ENCODE results near the gene TSC2.

The TSC2 gene

DNA sequence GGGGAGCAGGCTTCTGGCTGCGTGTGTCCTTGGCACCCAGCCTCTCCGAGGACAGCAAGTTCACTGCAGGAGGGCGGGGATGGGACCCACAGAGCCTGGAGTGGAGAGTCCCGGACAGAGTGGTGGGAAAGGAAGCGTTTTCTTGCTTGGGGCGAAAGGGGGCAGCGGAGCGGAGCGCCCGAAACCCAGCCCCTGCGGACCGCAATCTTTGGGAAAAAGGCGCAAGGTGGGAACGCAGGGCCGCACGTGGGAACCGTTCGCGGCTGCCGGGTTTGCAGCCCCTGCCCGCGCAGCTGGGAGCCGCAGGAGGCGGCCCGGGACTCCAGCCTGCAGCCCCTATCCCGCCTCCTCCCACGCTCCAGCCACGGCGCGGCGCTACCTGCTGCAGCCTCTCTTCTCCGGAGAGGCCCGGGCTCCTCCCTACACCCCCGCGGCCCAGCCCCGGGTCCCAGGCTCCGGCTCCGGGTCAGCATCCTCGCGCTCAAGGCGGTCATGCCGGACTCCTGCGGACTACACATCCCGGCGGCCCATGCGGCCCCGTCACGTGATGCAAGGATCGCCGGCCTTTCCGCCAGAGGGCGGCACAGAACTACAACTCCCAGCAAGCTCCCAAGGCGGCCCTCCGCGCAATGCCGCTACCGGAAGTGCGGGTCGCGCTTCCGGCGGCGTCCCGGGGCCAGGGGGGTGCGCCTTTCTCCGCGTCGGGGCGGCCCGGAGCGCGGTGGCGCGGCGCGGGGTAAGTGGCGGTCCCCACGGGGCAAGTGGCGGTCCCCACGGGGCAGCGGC is at the start of gene TSC2, which contains the start of gene NTHL1:
TSC2 (plus strand) TSS at position 656 of the 786 bp plus-strand sequence. CDS start 631 bp downstream, outside the sequence.
NTHL1 (minus strand) TSS at position 505 of the 786 bp plus-strand sequence; CDS start at position 494, 11 bp downstream.
- peak; percentile 97 for DNase-seq

DNA sequence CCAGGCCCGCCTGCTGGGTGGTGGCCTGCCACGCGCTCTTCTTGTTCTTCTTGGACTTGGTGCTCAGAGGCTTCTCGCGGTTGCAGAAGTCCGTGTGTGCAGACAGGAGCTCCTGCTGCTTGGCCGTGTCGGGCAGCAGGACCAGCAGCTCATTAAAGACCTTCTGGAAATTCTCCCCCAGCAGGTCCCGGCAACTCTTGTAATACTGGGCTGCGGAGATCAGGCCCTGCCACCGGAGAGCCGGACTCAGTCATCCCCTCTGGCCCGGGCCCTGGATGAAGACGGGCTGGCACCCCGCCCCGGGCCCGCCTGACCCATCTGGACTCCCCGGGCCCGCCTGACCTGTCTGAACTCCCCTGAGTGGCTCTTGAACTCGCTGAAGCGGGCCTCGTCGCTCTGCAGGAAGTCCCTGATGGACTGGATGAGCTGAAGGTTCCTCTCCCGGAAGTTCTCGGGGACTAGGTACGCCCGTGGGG is 49.4 kb upstream of the TSC2 start:
- no peak for DNase-seq

DNA sequence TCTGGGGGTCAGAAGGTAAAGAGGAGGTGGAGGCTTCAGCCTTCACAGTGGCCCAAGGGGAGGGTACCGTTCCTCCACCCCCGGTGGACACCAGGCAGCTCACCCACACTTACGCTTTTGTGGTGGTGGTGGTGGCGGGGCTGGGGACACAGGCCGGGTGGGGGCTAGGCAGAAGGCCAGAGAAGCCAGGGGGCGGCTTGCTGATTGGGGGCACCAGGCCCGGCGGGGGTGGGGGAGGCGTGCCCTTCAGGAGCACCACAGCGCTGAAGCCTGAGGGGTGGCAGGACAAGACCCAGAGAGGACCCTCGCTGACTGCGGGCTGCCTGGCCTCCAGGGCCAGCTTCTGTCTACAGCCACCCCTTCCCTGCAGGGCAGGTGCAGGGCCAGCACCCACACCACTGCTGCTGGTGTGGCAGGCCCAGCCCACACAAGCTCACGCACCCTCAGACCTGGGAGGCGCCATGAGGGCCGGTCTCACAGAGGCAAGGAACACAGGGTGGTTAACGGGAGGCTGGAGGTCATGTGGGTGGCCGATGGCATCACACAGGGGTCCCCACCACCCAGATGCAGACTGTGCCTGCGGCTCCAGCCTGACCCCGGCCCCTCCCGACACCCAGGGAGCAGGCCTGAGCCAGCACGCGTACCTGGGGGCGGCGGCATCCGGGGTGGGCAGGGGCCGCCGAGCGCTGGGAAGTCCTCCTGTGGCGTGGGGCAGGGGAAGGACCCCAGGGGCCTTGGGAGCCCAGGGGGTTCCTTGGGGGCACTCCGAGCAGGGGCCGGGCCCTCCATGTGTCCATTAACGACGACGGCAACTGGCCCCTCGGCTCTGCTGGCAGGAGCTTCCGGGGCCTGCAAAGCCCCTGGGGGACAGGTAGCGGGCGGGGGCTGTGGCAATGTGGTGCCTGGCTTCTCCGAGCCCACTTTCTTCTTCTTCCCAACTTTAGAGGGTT is 48.7 kb upstream of the TSC2 start:
- DNase-seq, result no peak

DNA sequence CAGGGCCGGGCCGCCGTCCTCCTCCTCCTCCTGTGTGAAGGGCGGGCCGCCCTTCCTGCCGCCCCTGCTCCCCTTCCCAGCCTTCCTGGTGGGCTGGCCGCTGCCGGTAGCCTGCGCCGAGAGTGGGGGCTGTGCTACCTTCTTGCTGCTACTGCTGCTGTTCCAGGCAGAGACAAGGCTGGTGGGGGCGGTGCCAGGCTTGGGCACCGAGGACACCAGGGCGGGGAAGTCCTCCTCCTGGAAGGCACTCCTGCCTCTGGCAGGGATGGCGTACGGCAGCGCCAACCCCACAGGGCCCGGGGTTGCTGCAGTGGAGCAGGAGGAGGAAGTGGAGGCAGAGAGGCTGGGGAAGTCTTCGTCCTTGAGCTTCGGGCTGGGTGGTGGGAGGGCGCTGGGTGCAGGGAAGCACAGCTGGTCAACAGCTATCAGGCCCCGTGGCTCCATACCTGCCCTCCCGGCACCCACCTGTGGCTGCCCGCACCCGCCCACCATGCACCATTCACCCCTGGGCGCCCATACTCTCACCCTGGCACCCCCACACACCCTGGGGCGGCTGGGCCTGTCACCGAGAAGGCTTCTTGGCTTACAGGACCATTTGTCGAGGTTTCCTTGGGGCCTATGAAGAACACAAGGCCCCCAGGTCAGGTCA is 47.8 kb upstream of the TSC2 start:
- DNase-seq, result no peak

DNA sequence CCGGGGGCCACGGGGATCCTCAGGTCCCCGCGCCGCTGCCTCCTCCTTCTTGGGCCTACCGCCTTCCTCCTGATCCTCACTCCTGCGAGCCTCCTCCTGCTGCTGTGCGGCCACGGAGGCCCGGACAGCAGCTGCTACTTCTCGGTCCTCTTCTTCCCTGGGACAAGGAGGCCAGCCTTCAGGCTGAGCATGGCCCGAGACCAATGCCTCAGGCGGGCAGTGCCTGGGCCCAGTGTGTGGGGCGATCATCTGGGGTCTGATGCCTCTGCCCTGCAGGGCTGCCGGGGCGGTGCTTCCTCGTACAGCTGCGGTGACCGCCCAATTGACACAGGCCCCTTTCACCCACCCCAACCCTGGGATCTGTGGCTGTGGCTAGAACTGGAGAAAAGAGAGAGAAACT is 46.8 kb upstream of the TSC2 start:
- DNase-seq, result no peak

DNA sequence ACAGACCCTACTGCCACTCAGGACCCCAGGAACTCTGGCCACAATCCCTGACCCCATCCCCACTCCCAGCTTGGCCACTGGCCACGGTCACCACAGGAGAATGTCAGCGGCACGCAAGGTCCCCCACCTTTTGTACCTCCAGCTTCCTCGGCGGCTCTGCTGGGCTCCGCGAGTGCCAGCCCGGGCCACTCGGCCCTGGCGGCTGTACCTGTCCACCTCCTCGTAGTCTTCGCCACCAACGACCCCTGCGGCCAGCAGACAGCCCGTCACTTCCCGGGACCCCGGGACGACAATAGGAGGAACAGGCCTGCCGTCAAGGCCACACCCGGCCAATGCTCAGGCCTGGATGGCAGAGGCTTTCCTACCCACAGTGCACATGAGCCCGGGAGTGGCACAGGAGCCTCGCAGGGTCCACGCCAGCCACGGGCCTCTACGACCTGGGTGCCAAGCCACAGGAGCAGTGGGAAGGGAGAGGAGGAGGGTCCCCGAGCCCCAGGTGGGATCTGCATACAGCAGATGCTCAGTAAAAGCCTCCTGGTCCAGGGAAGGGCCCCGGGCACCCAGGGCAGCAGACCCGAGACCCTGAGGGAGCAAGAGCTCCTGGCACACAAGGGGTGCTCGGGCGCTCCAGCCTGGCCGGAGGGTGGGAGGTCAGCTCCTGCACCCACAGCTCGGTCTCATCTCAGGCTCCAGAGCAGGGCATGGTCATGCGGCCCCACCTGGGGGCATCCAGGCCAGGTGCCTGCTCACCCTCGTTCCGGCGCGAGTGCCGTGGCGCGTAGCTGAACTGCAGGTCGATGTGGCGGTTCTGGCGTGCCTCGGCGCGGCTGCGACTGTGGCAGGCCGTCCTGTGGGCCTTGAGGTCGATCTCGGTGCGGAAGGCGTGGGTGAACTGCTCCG is 46.1 kb upstream of the TSC2 start:
- DNase-seq, result no peak

DNA sequence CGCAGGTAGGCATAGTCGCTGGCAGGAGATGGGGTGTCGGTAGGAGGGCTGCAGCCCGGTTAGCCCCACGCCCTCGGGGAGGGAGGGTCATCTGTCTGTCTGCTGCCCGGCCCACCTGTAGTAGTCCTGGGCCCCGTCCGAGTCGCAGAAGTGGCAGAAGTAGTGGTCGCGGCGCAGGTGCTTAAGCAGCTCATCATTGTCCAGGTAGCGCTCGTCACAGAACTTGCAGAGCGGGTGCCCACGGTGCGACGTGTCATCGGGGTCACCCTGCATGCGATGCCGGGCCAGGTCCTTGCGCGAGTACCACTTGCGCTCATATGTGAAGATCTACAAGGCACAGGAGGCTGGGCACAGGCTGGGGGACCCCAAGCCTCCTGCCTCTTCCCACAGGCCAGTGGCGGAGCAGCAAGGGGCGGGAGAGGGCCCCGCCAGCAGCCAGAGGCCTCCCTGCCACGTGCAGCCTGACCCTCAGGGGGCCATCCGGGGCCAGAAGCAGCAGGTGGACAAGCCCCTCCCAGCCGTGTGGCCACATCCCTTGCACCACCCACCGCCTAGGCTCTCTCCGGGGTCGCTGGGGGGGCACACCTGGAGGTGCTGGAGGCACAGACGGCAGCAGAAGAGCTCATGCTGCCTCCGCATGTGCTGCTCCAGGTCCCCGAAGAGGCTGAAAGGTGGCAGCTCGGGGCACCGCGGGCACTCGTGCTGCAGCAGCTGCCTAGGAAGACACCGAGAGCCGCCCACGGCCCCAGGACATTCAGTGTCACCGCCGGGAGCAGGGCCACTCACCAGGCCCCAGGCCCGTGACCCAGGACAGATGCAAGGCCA is 45.2 kb upstream of the TSC2 start:
- no peak for DNase-seq

DNA sequence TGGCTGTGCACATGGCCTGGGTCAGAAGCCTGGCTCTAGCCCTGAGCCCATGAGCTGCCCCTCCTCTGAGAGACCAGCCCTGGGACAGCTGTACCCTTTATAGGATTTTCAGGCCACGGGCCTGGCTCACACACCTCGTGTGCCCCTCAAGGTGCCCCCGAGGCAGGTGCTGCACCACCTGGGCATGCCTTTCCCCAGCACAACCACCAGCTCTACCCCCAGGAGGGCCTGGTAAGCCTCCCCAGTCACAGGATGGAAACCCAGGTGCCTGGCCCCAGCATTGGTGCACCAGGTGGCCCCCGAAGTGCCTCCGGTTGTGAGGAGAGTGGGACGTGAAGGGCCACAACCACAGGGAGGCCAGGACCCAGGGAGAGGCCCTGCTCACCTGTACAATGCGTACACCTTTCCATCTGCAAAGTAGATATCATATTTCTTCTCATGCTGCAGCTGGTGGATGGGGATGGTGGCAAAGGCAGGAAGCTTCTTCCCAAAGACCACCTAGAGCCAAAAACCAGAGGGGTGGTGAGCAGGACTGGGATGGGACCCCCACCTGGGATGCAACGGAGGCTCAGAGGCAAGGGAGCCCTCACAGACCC is 44.5 kb upstream of the TSC2 start:
- DNase-seq, result no peak

DNA sequence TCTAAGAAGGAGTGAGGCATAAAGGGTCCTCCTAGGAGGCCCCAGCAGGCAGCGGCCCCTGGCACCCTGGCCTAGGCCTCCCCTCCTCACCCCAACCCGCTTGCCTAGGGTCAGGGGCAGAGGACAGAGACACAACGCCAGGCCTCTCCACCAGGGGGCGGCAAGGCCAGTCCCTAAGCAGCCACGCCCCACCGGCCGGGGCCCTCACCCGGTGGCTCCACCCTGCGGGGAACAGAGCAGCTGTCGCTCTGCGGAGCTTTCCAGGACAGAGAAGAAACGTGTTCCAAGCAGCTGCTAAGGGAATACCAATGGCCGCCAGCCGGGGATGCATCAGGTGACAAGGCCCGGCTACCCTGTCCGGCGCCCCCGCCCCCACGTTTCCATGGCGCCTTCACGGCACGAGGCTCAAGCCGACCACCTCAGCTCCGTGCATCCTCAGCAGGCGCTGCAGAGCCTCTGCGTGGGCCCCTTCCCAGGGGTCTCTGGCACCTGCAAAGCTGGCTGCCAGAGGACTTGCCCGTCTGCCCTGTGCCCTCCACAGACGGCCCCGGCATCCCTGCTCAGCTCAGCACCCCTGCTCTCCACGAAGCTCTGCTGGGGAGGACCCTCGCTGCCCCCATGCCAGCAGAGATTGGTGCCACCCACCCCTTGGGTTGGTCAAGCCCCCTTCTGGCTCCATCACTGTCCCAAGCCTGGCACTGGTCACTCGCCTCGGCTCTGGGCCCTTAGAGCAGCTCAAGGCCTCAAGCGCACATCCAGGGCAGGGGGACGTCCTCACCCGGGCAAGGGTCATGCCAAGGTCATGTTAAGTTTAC is 43.8 kb upstream of the TSC2 start:
- peak; percentile 95 for DNase-seq

DNA sequence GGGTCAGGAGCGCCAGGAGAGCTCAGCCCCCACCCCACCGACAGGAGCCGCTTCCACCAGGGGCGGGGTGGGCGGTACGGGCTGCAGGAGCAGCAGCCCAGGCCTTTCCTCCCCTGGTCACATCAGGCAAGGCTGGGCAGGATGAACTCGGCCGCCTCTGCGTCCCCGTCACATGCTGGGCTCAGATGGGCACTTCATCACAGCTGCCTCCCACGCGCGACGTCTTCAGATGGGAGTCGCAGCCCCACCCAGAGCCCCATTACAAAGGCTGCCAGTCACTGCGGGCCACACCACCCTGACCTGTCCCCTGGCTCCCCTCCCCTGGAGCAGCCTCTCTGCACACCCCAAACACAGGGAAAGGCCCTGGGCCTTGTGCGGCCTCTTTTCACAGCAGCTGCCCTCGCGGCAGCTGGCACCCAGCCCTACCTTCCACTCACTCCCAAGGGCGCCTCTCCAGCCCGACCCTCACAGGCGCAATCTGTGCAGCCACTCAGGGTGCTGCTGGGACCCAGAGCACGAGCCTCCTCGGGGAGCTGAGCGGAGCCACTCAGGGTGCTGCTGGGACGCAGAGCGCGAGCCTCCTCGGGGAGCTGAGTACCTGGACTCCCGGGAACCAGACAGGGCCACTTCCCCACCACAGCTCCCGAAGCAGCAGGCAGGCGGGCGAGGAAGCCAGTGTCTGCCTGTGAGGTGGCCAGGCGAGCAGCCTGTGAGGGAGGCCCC is 42.8 kb upstream of the TSC2 start:
- DNase-seq, result no peak

DNA sequence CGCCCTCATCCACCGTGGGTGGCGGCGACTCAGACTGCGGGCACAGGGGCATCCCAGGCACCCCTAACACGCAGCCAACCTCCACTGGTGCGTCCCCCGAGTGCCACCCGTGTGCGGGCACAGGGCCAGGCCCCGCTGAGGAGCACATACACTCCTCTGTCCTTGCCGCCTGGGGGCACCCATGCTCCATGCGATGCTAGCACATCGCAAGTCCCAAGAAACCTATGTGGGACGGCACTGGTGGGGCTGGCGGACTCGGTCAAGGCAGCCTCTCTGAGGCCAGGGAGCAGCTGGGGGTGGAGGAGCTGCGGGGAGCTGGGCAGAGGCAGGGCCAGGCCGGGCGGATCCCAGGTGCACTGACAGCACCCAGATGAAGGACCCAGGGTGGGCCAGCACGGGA is 42.1 kb upstream of the TSC2 start:
- DNase-seq, result no peak

DNA sequence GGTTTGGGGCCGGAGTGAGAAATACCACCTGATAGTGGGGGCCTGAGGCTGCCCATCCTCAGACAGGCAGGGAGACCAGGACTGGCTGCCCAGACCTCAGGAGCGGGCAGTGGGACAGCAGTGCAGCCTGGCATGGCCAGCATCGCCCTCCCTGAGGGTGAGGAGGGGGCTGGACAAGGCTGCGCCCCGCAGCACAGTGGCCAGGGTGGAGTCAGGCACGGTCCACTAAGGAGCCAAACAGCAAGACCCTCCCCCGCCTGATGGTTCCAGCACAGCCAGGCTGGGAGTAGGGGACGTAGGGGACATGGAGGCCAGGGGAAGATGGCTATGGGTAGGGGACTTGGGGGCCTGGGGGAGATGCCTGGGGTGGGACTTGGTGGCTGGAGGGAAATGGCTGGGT is 41.5 kb upstream of the TSC2 start:
- DNase-seq, result no peak

DNA sequence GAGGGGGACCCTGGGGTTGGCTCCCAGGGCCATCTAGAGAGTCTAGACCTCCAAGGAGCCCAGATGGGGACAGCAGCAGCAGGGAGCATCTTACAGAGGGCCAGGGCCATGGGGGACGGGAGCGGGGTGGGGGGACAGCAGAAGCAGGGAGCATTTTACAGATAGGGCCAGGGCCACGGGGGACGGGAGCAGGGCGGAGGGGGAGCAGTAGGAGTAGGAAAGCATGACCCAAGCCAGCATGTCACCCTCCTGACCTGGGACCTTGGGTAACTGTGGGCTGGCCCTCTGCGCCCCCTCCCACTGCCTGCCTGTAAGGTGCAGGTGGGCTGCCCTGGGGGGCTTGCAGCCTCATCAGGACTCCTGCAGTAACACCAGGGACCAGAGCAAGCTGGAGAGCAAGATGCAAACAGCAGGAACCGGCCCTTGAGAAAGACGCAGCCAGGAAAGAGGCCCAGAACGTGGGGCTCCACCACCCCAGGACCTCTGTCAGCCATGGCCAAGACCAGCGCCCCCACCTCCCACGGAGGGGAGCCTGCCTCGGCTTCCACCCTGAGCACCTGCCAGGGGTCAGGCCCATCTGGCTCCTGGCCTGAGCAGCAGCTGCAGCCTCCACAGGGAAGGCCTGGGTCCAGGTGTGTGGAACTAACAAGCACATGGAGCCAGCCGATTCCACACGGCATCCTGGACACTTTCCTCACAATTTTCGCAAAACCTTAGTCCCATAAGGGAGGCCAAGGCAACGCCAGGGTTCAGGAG is 40.5 kb upstream of the TSC2 start:
- DNase-seq, result no peak

DNA sequence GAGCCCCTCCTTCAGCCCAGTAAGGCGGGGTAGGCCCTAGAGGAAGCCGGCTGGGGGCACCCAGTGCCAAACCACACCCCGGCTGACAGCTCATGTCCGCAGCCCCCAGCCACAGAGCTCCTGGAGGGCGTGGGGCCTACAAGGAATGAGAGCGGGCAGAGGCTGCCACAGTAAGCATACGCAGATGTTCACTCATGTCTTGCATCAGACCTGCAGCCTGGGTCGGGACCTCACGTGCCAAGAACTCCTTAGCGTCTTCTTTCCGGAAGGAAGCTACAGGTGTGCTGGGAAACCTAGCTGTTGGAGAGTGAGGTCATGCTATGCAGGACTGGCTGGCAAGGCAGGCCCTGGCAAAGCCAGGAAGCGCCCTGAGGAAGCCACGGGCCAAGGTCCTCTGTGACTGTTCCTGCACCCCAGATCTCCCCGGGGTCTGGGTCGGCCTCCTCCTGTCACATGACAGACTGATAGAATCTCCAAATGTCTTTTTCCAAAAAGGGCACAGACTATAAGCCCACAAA is 39.7 kb upstream of the TSC2 start:
- DNase-seq, result no peak

DNA sequence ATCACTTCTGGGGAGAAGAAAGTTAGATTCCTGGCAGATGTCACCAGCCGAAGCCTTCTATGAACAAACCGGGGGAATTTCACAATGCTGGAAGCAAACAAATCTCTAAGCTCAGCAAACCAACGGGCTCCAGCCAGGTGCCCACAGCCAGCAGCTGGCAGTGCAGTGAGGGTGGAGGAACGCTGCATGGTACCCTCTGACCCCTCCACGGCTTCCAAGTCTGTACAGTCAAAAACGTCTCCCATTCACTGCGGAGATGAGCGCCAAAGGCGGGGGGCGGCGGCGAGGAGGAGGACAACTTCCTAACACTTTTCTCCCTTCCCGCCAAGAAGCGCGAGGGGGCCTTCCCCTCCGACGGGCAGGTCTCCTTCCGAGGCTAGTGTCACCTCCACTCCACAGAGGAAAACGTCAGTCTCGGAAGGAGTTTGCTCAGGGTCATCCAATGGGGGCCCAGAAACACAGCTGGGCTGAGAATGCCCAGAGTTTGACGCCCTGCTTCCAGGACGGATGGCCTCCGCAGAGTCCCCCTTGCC is 39.1 kb upstream of the TSC2 start:
- DNase-seq, result peak; percentile 65

DNA sequence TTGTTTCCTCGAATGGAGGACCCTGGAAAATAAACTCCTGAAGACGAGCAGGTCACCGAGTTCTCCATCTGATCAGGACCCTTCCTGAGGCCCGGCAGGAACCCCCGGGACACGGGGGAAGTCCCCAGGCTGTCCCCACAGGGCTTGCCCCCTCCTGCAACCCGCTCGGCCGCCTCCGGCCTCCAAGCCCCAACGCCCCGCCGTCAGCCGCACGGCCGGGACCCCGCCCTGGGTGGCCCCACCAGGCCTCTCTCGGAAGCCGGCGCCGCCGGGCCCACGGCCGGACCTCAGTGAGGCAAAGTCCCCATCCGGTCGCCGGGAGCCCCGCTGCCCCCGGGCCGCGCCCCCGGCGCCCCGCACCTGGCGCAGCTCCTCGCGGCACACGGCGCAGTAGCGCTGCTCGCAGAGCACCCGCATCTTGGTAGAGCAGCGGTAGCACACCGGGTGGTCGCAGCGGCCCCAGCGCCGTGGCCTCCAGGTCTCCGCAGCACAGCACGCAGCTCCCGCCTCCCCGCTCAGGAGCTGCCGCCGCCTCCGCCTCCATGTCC is 38.5 kb upstream of the TSC2 start:
- no peak for DNase-seq

DNA sequence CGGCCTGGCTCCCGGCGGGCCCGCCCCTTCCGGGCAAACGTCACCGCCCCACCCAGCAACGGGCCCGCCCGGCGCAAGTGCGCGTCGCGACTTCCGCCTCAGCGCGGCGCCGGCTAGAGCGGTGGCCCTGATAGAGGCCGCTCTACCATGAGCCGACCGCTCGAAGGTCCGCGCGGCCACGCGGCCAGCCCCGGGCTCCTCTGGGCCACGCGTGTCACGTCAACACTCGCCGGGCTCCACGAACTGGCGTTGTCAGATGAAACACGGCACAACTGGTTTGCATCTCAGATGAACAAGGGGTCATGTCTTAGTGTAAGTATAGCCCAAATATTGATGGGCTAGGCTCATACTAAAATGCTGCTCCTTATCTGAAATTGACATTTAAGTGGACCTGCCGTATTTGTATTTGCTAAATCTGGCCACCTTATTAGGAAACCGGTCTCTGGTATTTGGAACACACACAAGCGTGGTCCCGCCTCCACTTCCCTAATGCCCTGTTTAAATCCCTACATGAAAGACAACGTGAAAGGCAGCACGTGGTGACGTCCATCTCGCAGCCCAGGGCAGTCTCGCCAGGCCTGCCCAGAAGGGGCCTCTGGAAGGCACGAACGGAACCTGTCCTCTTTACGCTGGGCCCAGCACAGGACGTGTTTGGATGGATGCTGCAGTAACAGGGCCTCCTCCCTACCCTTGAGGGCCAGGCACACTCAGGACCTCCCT is 37.8 kb upstream of the TSC2 start, which contains the start of gene ZNF598:
ZNF598 (minus strand) TSS at position 31 of the 720 bp plus-strand sequence.
- peak; percentile 86 for DNase-seq
